ENCODE results near the gene PPOX.

PPOX gene

DNA sequence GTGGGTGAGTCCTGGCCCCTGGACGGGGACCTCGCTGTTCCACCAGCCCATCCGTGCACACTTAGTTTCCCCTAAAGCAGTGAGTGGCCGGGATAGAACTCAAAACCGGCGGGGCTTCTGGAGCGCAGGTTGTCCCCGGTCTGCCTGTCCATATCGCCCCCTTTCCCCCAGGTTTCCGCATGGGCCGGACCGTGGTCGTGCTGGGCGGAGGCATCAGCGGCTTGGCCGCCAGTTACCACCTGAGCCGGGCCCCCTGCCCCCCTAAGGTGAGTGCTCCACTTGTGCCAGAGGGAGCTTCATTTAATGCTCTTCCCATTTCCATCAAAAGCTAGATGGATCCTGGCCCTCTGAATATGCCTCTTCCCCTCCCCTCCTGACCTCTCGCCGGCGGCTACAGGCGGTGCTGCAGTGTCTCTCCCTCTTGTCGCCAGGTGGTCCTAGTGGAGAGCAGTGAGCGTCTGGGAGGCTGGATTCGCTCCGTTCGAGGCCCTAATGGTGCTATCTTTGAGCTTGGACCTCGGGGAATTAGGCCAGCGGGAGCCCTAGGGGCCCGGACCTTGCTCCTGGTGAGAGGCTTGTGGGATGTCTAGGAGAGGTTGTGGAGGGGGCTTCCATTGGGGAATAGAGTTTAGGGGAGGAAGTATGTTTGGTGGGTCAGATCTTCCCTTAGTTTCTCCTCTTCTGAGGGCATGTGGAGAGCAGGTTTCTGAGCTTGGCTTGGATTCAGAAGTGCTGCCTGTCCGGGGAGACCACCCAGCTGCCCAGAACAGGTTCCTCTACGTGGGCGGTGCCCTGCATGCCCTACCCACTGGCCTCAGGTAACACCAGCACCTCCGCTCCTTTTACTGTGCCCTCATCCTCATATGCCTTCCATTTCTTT lies 683 bp downstream of the PPOX start:
- H3K4me2 ChIP-seq (ENCODE audit: low read length), result peak overlapping the region; percentile 91
- peaks cover 37% of the 10 kb centered on the region for H3K36me3 ChIP-seq (replicated peaks; ENCODE audit: low read depth, low read length)
- no peaks in the 10 kb centered on the region for H3K27me3 ChIP-seq (ENCODE audit: low read depth, low read length)
- H3K9me3 ChIP-seq (ENCODE audit: insufficient read depth, low read length), result no peaks in the 10 kb centered on the region
- H3K27ac ChIP-seq (ENCODE audit: low read length), result peak overlapping the region; percentile 26
- peak overlapping the region; percentile 81 for H3K9ac ChIP-seq (ENCODE audit: low read length)
- no peaks in the 10 kb centered on the region for H3K79me2 ChIP-seq (ENCODE audit: low read length)
- peak overlapping the region; percentile 61 for H2AFZ ChIP-seq (ENCODE audit: low read depth, low read length)
- H3K4me1 ChIP-seq (ENCODE audit: low read length), result peaks cover 15% of the 10 kb centered on the region
- H4K20me1 ChIP-seq (ENCODE audit: insufficient read depth, low read length), result no peaks in the 10 kb centered on the region
- H3K4me3 ChIP-seq (ENCODE audit: low read length), result peak overlapping the region; percentile 80
- TF ChIP-seq, protein P1, sequence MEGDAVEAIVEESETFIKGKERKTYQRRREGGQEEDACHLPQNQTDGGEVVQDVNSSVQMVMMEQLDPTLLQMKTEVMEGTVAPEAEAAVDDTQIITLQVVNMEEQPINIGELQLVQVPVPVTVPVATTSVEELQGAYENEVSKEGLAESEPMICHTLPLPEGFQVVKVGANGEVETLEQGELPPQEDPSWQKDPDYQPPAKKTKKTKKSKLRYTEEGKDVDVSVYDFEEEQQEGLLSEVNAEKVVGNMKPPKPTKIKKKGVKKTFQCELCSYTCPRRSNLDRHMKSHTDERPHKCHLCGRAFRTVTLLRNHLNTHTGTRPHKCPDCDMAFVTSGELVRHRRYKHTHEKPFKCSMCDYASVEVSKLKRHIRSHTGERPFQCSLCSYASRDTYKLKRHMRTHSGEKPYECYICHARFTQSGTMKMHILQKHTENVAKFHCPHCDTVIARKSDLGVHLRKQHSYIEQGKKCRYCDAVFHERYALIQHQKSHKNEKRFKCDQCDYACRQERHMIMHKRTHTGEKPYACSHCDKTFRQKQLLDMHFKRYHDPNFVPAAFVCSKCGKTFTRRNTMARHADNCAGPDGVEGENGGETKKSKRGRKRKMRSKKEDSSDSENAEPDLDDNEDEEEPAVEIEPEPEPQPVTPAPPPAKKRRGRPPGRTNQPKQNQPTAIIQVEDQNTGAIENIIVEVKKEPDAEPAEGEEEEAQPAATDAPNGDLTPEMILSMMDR (IDR thresholded peaks at IDR 0.05; ENCODE audit: low read depth, low read length), result no peak
- no peak for TF ChIP-seq EZH2phosphoT487 (IDR thresholded peaks at IDR 0.05; ENCODE audit: low read depth)

DNA sequence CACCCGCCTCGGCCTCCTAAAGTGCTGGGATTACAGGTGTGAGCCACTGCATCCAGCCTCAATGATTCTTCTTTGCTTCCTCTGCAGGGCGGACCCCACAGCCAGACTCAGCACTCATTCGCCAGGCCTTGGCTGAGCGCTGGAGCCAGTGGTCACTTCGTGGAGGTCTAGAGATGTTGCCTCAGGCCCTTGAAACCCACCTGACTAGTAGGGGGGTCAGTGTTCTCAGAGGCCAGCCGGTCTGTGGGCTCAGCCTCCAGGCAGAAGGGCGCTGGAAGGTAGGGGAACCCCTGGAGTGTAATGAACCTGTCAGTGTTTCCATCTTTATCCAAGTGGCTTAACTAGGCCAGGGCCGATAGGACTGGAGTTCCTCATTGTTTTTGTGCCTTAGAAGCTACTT lies 2.7 kb downstream of the PPOX start:
- Histone ChIP-seq H3K36me3 (replicated peaks; ENCODE audit: low read depth, low read length) (peaks cover 50% of the 10 kb centered on the region), H3K27ac (ENCODE audit: low read length) (no peak overlapping the region)

DNA sequence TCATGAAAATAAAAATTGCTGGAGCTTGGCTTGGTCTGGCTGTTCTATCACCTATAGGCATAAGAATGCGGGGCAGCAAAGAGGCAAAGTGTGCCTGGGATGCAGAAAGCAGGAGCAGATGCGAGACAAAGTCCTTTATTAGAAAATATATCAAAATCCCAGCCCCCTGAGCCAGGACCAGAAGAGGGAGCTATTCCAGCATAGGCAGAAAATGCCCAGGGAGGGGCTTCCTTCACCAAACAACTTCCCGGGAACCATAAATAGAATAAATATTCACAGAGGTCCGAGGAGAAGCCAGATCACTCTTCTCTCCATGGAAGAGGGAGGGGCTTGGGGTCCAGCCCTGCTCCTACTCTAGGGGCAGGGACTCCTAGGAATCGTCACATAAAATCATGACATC lies 5.0 kb downstream of the PPOX start:
- no peak overlapping the region for H3K9ac ChIP-seq (ENCODE audit: low read length)
- H4K20me1 ChIP-seq (ENCODE audit: insufficient read depth, low read length), result no peaks in the 10 kb centered on the region
- no peak overlapping the region for H3K4me2 ChIP-seq (ENCODE audit: low read length)
- peaks cover 55% of the 10 kb centered on the region for H3K36me3 ChIP-seq (replicated peaks; ENCODE audit: low read depth, low read length)
- H3K9me3 ChIP-seq (ENCODE audit: insufficient read depth, low read length), result no peaks in the 10 kb centered on the region
- H3K27ac ChIP-seq (ENCODE audit: low read length), result no peak overlapping the region
- peaks cover 13% of the 10 kb centered on the region for H3K4me1 ChIP-seq (ENCODE audit: low read length)
- no peak overlapping the region for H3K4me3 ChIP-seq (ENCODE audit: low read length)
- TF ChIP-seq, protein P1 (IDR thresholded peaks at IDR 0.05; ENCODE audit: low read depth, low read length), result peak; percentile 28
- TF ChIP-seq EZH2phosphoT487 (IDR thresholded peaks at IDR 0.05; ENCODE audit: low read depth), result no peak
- H2AFZ ChIP-seq (ENCODE audit: low read depth, low read length), result no peak overlapping the region
- H3K27me3 ChIP-seq (ENCODE audit: low read depth, low read length), result no peaks in the 10 kb centered on the region
- peaks cover 4% of the 10 kb centered on the region for H3K79me2 ChIP-seq (ENCODE audit: low read length)

More for the DNA sequence above, 2.7 kb downstream of the PPOX start:
- no peak overlapping the region for H2AFZ ChIP-seq (ENCODE audit: low read depth, low read length)
- H3K79me2 ChIP-seq (ENCODE audit: low read length), result no peaks in the 10 kb centered on the region
- H3K9ac ChIP-seq (ENCODE audit: low read length), result no peak overlapping the region
- H3K9me3 ChIP-seq (ENCODE audit: insufficient read depth, low read length), result no peaks in the 10 kb centered on the region
- no peak for TF ChIP-seq EZH2phosphoT487 (IDR thresholded peaks at IDR 0.05; ENCODE audit: low read depth)
- TF ChIP-seq, protein P1 (IDR thresholded peaks at IDR 0.05; ENCODE audit: low read depth, low read length), result no peak
- no peaks in the 10 kb centered on the region for H4K20me1 ChIP-seq (ENCODE audit: insufficient read depth, low read length)
- H3K4me3 ChIP-seq (ENCODE audit: low read length), result no peak overlapping the region
- no peaks in the 10 kb centered on the region for H3K27me3 ChIP-seq (ENCODE audit: low read depth, low read length)
- no peak overlapping the region for H3K4me2 ChIP-seq (ENCODE audit: low read length)
- H3K4me1 ChIP-seq (ENCODE audit: low read length), result peaks cover 15% of the 10 kb centered on the region

DNA sequence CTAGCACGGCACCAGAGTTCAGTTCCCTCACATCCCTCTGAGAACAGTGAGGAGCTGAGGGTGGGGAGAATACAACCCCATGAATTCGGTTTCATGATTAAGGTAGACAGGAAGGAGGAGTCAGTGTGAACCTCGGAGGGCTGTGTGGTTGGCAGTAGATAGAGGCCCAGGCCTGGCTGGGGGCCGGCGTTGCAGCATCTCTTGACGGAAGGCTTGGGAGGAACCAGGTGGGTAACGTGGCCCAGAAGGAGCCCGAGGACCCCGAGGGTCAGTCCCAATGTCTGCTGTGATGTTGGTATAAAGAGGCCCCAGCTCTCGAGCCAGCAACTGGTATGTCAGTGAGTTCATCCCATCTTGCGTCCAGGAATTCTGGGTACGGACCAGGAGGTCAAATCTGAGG lies 5.5 kb downstream of the PPOX start:
- no peaks in the 10 kb centered on the region for H4K20me1 ChIP-seq (ENCODE audit: insufficient read depth, low read length)
- peaks cover 9% of the 10 kb centered on the region for H3K79me2 ChIP-seq (ENCODE audit: low read length)
- no peaks in the 10 kb centered on the region for H3K27me3 ChIP-seq (ENCODE audit: low read depth, low read length)
- H2AFZ ChIP-seq (ENCODE audit: low read depth, low read length), result no peak overlapping the region
- H3K4me3 ChIP-seq (ENCODE audit: low read length), result no peak overlapping the region
- H3K9me3 ChIP-seq (ENCODE audit: insufficient read depth, low read length), result no peaks in the 10 kb centered on the region
- TF ChIP-seq, protein P1 (IDR thresholded peaks at IDR 0.05; ENCODE audit: low read depth, low read length), result no peak
- TF ChIP-seq EZH2phosphoT487 (IDR thresholded peaks at IDR 0.05; ENCODE audit: low read depth), result no peak
- no peak overlapping the region for H3K9ac ChIP-seq (ENCODE audit: low read length)
- H3K4me2 ChIP-seq (ENCODE audit: low read length), result no peak overlapping the region
- peaks cover 55% of the 10 kb centered on the region for H3K36me3 ChIP-seq (replicated peaks; ENCODE audit: low read depth, low read length)
- H3K27ac ChIP-seq (ENCODE audit: low read length), result no peak overlapping the region
- H3K4me1 ChIP-seq (ENCODE audit: low read length), result peaks cover 18% of the 10 kb centered on the region

Measured in OCI-LY3 (cell line).